HepG2 (cell line): ENCODE results near the gene CDX2. TPM values are rescaled to one million over a fixed set of nuclear protein-coding genes. Genes with fewer than 3 reads are reported as not detected.

Experiments used
- ADNP ChIP-seq: sonication (generic); formaldehyde crosslinking; IDR thresholded peaks from 2 replicates; pipeline ENCODE4 v1.4.0; 2020; ENCODE audit warnings: missing genetic modification reagents
- HDAC1 ChIP-seq: sonication (generic); formaldehyde crosslinking; IDR thresholded peaks from 2 replicates; pipeline ENCODE4 v1.5.1; 2020; ENCODE audit warnings: mild to moderate bottlenecking, missing genetic modification reagents
- NFIB ChIP-seq: sonication (generic); formaldehyde crosslinking; IDR thresholded peaks from 2 replicates; pipeline ENCODE4 v1.9.0; 2021; ENCODE audit warnings: missing genetic modification reagents, mild to moderate bottlenecking, borderline replicate concordance
- NFIC ChIP-seq: IDR thresholded peaks from 2 replicates; pipeline ENCODE4 v1.6.1; 2012; ENCODE audit warnings: mild to moderate bottlenecking, low read length, inconsistent platforms
- NKX3-1 ChIP-seq: sonication (generic); formaldehyde crosslinking; IDR thresholded peaks from 2 replicates; pipeline ENCODE4 v1.5.0; 2020; ENCODE audit warnings: missing genetic modification reagents
- NR1H2 ChIP-seq: sonication (generic); formaldehyde crosslinking; IDR thresholded peaks from 2 replicates; pipeline ENCODE4 v1.8.1; 2022; ENCODE audit warnings: low read depth, missing genetic modification reagents, borderline replicate concordance
- PITX1 ChIP-seq: sonication (generic); formaldehyde crosslinking; IDR thresholded peaks from 2 replicates; pipeline ENCODE4 v1.5.1; 2020; ENCODE audit warnings: mild to moderate bottlenecking, missing genetic modification reagents
- RCOR2 ChIP-seq: IDR thresholded peaks from 2 replicates; pipeline ENCODE4 v1.6.1; 2016; ENCODE audit warnings: missing biosample characterization, missing genetic modification reagents
- SAP130 ChIP-seq: IDR thresholded peaks from 2 replicates; pipeline ENCODE4 v1.6.1; 2016; ENCODE audit warnings: low read depth
- SP1 ChIP-seq, 2 experiments: fragments of 450-650 bp in 1 of 2; sonication (generic) in 1 of 2; formaldehyde crosslinking in 1 of 2; IDR thresholded peaks; 2 replicates each; pipeline versions ENCODE4 v1.4.0 to v1.6.1; 2016 to 2020; ENCODE audit warnings: missing genetic modification reagents in 1 of 2
- TRIM24 ChIP-seq: sonication (generic); formaldehyde crosslinking; IDR thresholded peaks from 2 replicates; pipeline ENCODE4 v1.8.0; 2022; ENCODE audit warnings: mild to moderate bottlenecking, missing genetic modification reagents
- ZFY ChIP-seq: sonication (generic); formaldehyde crosslinking; IDR thresholded peaks from 2 replicates; pipeline ENCODE4 v1.4.0; 2020; ENCODE audit warnings: missing genetic modification reagents
- ZNF468 ChIP-seq: sonication (generic); formaldehyde crosslinking; IDR thresholded peaks from 2 replicates; pipeline ENCODE4 v1.8.0; 2022; ENCODE audit warnings: mild to moderate bottlenecking, moderate library complexity, missing genetic modification reagents
- ZNF841 ChIP-seq: sonication (generic); formaldehyde crosslinking; IDR thresholded peaks from 2 replicates; pipeline ENCODE4 v1.8.1; 2023; ENCODE audit warnings: missing genetic modification reagents, borderline replicate concordance
- ZSCAN22 ChIP-seq: sonication (generic); formaldehyde crosslinking; IDR thresholded peaks from 2 replicates; pipeline ENCODE4 v1.4.0; 2020; ENCODE audit warnings: mild to moderate bottlenecking, missing genetic modification reagents
- polyA plus RNA-seq, 8 experiments: library from polyadenylated mRNA; depleted of rRNA in 3 of 8; stranded (reverse) in 7 of 8; unstranded in 1 of 8; fragments of >200 nt; fragmentation: Illumina TruSeq in 4 of 8; extraction: Trizol in 4 of 8; gene quantifications; 2 replicates each; pipeline versions ENCODE4 v1.2.1 to v1.2.3, GENCODE V29; 2011 to 2016; ENCODE audit warnings: low read depth in 4 of 8, missing spikeins in 1 of 8, mixed read lengths in 1 of 8; ENCODE audit not compliant: insufficient read depth in 1 of 8
- total RNA-seq, 5 experiments: library from RNA; depleted of rRNA; stranded (reverse); fragments of >200 nt; fragmentation: Illumina TruSeq; extraction: Trizol; gene quantifications; 2 replicates each; pipeline ENCODE4 v1.2.3, GENCODE V29; 2016; ENCODE audit warnings: low read depth in 1 of 5
- TF ChIP-seq, protein P1 (sequence below): sonication (generic); formaldehyde crosslinking; IDR thresholded peaks from 2 replicates; pipeline ENCODE4 v1.4.0; 2020; ENCODE audit warnings: missing genetic modification reagents, mild to moderate bottlenecking, borderline replicate concordance
- TF ChIP-seq, protein P2 (sequence below): sonication (generic); formaldehyde crosslinking; IDR thresholded peaks from 2 replicates; pipeline ENCODE4 v1.9.0; 2021; ENCODE audit warnings: missing genetic modification reagents, borderline replicate concordance
- TF ChIP-seq, protein P3 (sequence below): sonication (generic); formaldehyde crosslinking; IDR thresholded peaks from 2 replicates; pipeline ENCODE4 v1.5.0; 2020; ENCODE audit warnings: missing genetic modification reagents
- TF ChIP-seq, protein P4 (sequence below): sonication (generic); formaldehyde crosslinking; IDR thresholded peaks from 2 replicates; pipeline ENCODE4 v1.4.0; 2020; ENCODE audit warnings: missing genetic modification reagents

Gene CDX2
- total and polyA plus RNA-seq, 2 of the 13 experiments (the other 11 are each of a cell fraction or from before 2014, with no cell fraction given): 0.04 TPM; not detected in 1

DNA sequence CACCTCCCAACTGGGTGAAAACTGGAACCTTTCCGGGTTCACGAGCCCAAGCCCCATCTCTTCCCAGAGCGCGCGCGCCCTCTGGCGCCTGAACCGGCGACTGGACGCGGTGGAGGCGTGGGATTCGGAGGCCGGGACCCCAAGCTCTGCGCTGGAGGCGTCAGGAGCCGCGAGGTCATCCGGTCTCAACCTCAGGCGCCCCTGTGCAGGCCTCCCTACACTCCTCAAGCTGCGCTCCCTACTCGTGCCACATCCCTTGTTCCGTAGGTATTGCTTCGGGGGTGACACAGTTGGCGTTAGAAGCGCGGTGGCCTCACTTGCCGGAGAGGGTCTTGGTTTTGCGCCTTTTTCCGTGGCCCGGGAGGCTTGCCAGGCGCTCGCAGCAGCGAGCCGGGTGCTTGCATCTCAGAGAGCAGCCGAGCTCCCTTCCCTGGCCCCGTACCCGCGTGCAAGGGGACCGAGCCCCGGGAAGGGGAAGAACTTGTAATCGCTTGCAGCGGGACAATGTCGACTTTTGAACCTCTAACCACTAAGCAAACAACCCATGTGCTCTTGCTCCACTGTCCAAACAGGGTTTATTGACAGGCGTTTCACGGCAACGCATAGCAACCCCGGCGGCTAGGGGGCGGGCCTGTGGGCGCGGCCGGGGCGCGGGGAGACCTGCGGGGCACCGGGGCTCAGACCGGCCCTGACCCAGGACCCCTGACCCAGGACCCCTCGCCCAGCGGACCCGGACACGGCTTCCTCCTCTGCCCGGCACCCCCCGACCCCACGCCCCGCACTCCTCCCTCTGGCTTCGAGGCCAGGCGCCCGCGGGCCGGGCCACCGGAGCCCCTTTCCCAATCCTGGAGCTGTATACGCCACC, 8.5 kb downstream of the CDX2 start (continued):
- TF ChIP-seq, protein P1, sequence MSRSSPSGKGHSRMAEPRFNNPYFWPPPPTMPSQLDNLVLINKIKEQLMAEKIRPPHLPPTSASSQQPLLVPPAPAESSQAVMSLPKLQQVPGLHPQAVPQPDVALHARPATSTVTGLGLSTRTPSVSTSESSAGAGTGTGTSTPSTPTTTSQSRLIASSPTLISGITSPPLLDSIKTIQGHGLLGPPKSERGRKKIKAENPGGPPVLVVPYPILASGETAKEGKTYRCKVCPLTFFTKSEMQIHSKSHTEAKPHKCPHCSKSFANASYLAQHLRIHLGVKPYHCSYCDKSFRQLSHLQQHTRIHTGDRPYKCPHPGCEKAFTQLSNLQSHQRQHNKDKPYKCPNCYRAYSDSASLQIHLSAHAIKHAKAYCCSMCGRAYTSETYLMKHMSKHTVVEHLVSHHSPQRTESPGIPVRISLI (CRISPR knock-in tag): no peak
- 0 out of 2 replicates have a peak, but pooled peaks have one; percentile 47 for TF ChIP-seq ZSCAN22 (CRISPR knock-in tag)
- peak; percentile 96 for TF ChIP-seq SAP130 (CRISPR knock-in tag)
- peak; percentile 90 for TF ChIP-seq PITX1 (CRISPR knock-in tag)
- TF ChIP-seq ZNF468 (CRISPR knock-in tag): 0 out of 2 replicates have a peak, but pooled peaks have one; percentile 43
- TF ChIP-seq NFIC: peak; percentile 74; the same call in 1 of the 2 replicates
- TF ChIP-seq, protein P2, sequence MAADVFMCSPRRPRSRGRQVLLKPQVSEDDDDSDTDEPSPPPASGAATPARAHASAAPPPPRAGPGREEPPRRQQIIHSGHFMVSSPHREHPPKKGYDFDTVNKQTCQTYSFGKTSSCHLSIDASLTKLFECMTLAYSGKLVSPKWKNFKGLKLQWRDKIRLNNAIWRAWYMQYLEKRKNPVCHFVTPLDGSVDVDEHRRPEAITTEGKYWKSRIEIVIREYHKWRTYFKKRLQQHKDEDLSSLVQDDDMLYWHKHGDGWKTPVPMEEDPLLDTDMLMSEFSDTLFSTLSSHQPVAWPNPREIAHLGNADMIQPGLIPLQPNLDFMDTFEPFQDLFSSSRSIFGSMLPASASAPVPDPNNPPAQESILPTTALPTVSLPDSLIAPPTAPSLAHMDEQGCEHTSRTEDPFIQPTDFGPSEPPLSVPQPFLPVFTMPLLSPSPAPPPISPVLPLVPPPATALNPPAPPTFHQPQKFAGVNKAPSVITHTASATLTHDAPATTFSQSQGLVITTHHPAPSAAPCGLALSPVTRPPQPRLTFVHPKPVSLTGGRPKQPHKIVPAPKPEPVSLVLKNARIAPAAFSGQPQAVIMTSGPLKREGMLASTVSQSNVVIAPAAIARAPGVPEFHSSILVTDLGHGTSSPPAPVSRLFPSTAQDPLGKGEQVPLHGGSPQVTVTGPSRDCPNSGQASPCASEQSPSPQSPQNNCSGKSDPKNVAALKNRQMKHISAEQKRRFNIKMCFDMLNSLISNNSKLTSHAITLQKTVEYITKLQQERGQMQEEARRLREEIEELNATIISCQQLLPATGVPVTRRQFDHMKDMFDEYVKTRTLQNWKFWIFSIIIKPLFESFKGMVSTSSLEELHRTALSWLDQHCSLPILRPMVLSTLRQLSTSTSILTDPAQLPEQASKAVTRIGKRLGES (CRISPR knock-in tag): 0 out of 2 replicates have a peak, but pooled peaks have one; percentile 12
- TF ChIP-seq HDAC1 (CRISPR knock-in tag): peak; percentile 97
- 0 out of 2 replicates have a peak, but pooled peaks have one; percentile 56 for TF ChIP-seq ADNP (CRISPR knock-in tag)
- no peak for TF ChIP-seq SP1 (IDR thresholded peaks at IDR 0.05)
- TF ChIP-seq SP1 (CRISPR knock-in tag; IDR thresholded peaks at IDR 0.05): peak; percentile 69
- TF ChIP-seq NKX3-1: peak; percentile 67; the same call in 1 of the 2 replicates
- TF ChIP-seq, protein P3, sequence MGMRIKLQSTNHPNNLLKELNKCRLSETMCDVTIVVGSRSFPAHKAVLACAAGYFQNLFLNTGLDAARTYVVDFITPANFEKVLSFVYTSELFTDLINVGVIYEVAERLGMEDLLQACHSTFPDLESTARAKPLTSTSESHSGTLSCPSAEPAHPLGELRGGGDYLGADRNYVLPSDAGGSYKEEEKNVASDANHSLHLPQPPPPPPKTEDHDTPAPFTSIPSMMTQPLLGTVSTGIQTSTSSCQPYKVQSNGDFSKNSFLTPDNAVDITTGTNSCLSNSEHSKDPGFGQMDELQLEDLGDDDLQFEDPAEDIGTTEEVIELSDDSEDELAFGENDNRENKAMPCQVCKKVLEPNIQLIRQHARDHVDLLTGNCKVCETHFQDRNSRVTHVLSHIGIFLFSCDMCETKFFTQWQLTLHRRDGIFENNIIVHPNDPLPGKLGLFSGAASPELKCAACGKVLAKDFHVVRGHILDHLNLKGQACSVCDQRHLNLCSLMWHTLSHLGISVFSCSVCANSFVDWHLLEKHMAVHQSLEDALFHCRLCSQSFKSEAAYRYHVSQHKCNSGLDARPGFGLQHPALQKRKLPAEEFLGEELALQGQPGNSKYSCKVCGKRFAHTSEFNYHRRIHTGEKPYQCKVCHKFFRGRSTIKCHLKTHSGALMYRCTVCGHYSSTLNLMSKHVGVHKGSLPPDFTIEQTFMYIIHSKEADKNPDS (CRISPR knock-in tag): 0 out of 2 replicates have a peak, but pooled peaks have one; percentile 29
- TF ChIP-seq, protein P4, sequence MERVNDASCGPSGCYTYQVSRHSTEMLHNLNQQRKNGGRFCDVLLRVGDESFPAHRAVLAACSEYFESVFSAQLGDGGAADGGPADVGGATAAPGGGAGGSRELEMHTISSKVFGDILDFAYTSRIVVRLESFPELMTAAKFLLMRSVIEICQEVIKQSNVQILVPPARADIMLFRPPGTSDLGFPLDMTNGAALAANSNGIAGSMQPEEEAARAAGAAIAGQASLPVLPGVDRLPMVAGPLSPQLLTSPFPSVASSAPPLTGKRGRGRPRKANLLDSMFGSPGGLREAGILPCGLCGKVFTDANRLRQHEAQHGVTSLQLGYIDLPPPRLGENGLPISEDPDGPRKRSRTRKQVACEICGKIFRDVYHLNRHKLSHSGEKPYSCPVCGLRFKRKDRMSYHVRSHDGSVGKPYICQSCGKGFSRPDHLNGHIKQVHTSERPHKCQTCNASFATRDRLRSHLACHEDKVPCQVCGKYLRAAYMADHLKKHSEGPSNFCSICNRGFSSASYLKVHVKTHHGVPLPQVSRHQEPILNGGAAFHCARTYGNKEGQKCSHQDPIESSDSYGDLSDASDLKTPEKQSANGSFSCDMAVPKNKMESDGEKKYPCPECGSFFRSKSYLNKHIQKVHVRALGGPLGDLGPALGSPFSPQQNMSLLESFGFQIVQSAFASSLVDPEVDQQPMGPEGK (CRISPR knock-in tag): peak; percentile 72; the same call in 1 of the 2 replicates
- peak; percentile 66 for TF ChIP-seq ZFY (CRISPR knock-in tag)
- TF ChIP-seq NR1H2 (CRISPR knock-in tag): no peak
- TF ChIP-seq TRIM24 (CRISPR knock-in tag): no peak
- TF ChIP-seq ZNF841 (CRISPR knock-in tag): no peak
- TF ChIP-seq RCOR2 (CRISPR knock-in tag): 0 out of 2 replicates have a peak, but pooled peaks have one; percentile 52
- no peak for TF ChIP-seq NFIB (CRISPR knock-in tag)
